HG03060 (cell line): ENCODE results near the gene TMEM43.
"Not testable (repeated sequence)": the region's sequence is repeated elsewhere in the genome, so short reads cannot be mapped to it uniquely, and the experiment has no call there.

Source experiments
- ATAC-seq: cut with Tn5 transposase; IDR thresholded peaks from one replicate; pipeline ENCODE4 v1.9.1; 2021; ENCODE audit warnings: low read depth, moderate number of reproducible peaks; ENCODE audit not compliant: unreplicated experiment

TMEM43 gene, protein sequence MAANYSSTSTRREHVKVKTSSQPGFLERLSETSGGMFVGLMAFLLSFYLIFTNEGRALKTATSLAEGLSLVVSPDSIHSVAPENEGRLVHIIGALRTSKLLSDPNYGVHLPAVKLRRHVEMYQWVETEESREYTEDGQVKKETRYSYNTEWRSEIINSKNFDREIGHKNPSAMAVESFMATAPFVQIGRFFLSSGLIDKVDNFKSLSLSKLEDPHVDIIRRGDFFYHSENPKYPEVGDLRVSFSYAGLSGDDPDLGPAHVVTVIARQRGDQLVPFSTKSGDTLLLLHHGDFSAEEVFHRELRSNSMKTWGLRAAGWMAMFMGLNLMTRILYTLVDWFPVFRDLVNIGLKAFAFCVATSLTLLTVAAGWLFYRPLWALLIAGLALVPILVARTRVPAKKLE

DNA sequence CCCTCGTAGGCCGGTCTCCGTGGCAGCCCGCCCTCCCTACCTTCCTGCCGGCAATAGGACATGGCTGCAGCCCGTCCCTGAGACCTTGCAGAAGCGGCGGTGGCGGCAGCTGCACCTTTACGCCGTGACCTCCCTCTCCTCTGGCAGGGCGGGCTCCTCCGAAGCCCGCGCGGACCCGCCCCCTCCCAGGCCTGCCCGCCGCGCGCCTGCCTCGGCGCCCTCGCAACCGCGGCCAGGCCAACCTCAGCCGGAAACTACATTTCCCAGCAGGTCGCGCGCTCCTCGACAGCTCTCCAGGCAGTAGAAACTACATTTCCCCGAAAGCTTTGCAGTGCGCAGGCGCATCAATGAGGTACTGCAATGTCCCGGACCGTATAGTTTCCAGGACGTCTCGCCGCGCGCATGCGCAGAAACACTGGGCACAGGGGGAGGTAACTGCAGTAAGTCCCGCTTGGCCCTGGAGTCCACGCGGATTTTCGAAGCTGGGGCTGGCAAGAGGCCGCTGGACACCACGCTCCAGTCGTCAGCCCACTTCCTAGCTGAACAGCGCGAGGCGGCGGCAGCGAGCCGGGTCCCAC lies at the start of gene TMEM43, which contains the start of gene CHCHD4:
Gene TMEM43 (plus strand): TSS at position 438 of the 578 bp plus-strand sequence. CDS start 142 bp downstream, outside the sequence.
Gene CHCHD4 (minus strand): TSS at position 256 of the 578 bp plus-strand sequence. CDS start 194 bp downstream, at position 62.
- ATAC-seq = peak; percentile 86

DNA sequence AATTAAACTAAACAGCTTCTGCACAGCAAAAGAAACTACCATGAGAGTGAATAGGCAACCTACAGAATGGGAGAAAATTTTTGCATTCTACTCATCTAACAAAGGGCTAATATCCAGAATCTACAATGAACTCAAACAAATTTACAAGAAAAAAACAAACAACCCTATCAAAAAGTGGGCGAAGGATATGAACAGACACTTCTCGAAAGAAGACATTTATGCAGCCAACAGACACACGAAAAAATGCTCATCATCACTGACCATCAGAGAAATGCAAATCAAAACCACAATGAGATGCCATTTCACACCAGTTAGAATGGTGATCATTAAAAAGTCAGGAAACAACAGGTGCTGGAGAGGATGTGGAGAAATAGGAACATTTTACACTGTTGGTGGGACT lies 49.6 kb upstream of the TMEM43 start:
- ATAC-seq = not testable (repeated sequence)

GRCh38 chr3:14077310-14077709 lies 47.5 kb upstream of the TMEM43 start:
- ATAC-seq = no peak

GRCh38 chr3:14082108-14082657 lies 42.7 kb upstream of the TMEM43 start:
- ATAC-seq = no peak

GRCh38 chr3:14087461-14087860 lies 37.4 kb upstream of the TMEM43 start:
- ATAC-seq = not testable (repeated sequence)

- ATAC-seq = not testable (repeated sequence)
Observed at GRCh38 chr3:14091959-14092358, 32.9 kb upstream of the TMEM43 start.

DNA sequence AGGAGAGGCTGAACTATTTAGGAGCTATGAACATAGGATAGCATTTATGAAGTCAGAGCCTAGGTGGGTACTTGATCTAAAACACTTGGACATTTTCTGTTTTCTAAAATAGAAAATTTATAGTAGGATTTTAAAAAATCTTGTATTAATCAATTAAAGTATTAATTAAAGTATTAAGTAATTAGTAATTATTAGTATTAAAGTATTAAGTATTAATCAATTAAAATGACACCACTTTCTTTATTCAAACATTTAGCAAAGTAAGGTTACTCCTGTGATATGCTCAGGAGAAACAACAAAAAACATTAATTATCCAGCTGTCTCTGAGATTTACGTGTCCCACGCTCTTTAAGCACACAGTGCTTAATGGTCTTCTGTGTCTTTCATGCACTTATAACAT lies 32.4 kb upstream of the TMEM43 start:
- ATAC-seq = no peak

DNA sequence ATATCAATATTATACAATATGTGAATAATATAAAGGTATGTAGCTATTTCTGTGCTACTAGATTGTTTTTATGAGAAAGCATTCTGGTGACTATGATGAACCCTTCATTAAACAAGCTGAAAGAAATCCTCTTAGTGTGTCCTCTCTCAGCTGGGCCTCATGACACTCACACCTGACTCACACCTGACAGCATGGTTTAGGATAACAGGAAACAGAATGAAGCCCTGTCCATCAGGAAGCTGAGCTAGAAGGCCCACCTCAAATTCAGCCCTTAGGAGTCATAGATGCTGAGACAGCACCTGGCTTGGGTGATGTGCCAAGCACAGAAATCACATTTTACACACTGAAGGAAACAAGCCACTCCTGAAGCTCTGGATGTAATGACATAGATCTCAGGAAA lies 31.0 kb upstream of the TMEM43 start:
- no peak for ATAC-seq

GRCh38 chr3:14096742-14097141 lies 28.1 kb upstream of the TMEM43 start:
- ATAC-seq = no peak

- ATAC-seq = no peak
Observed at GRCh38 chr3:14097616-14098391, 27.0 kb upstream of the TMEM43 start.

DNA sequence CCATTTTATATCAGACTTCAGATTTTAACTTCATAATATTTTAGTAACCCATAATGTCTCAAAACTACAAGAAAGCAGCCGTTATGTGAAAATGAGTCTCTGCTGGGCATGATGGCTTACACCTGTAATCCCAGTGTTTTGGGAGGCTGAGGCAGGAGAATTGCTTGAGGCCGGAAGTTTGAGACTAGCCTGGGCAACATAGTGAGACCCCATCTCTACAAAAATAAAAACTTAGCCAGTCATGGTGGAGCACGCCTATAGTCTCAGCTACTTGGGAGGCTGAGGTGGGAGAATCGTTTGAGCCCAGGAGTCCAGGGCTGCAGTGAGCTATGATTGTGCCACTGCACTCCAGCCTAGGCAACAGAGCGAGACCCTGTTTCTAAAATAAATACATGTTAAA lies 15.0 kb upstream of the TMEM43 start:
- ATAC-seq = not testable (repeated sequence)

- ATAC-seq = no peak
Observed at GRCh38 chr3:14110699-14111098, 14.2 kb upstream of the TMEM43 start.

GRCh38 chr3:14113965-14114635 lies 10.8 kb upstream of the TMEM43 start:
- ATAC-seq = no peak

DNA sequence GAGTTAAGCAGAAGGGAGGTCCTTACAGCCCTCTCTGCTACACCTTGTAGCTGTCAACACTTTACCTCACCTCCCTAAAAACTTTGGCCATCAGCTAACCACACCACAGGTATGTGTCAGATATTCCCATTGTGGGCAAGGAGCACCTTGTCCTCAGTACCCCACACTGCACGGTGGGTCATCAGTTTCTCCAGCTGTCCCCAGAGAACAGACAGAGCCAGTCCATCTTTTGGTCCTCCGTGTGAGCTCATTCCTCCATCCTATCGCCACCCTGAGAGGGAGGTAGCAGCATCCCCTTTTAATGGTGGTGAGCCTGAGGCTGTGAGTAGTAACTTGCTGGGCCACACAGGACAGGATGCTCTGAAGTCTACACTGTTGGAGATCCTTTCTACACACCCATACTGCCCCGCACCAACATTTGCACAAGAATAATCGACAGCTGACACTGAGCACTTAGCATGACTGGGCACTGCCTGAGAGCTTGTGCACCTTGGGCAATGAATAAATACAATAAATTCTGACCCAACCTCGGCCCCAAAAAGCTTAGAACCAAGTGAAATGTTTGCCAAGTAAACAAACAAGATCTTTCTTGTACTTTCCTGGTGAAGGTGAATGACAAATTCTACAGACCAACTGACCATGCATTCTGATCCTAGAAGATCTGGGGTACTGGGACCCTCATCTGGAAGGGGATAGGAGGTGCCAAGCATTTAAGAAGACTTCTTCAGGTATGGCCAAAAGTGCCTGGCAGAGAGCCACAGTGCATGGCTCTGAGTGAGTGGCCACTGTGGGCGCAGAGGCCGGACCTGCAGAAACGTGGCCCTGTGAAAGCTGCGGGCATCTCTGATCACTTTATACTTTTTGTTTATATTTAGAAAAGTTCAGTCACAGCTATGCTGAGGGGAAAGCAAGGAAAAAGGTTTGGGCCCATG lies 7.1 kb upstream of the TMEM43 start:
- ATAC-seq = no peak

DNA sequence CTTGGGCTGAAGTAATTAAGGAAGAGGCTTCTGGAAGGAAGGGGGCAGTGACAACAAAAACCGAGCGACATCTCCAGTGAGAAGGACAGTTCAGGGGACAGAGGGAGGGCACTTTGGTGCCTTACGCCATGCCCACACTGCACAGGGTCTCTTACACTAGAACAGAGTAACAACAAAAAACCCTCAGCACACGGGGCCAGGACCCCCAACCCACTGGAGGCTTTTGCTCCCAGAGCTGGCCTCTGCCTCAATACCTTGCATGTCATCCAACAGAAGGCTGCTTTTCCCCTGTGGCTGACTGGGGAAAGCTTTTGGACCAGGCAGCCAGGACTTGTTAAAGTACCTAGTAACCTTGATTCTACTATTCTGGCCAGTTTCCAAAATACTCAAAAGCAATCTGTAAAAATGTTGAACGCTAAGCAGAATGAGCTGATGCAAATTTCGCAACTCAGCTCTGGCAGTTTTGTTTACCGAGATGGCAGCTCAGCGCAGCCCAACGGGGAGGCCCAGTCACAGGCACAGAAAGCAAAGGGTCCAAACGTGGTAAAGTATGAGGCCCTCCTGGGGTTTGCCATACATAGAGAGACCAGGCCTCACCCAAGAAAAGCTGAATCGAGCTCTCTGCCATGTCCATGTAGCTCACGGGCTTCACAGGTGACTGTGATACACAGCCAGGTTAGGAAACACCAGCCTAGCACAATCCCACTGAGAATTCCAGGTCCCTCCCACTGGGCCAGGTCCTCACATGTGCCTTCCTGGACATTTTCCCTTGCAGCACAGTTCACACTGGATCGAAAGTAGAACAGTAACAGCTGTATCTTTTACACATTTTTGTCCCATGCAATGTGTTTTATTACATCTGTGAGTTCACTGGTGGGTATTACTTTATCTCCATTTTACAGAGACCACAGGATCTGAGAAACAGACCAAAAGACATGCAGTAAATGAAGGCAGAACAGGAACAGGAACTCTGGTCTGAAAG lies 6.2 kb upstream of the TMEM43 start:
- ATAC-seq = no peak

GRCh38 chr3:14119651-14120050 lies 5.2 kb upstream of the TMEM43 start:
- ATAC-seq = no peak

- ATAC-seq = no peak
Observed at GRCh38 chr3:14120111-14120920, 4.5 kb upstream of the TMEM43 start.
